HepG2 (cell line): ENCODE results near the gene NID2. TPM values are rescaled to one million over a fixed set of nuclear protein-coding genes. Genes with fewer than 3 reads are reported as not detected.

ENCODE experiments used
- ATAC-seq: fragments of 200-7000 bp; cut with Tn5 transposase; 3 replicates; pipeline ENCODE4 v1.9.1; 2020; ENCODE audit warnings: mild to moderate bottlenecking, moderate library complexity
- BruUV-seq: library from RNA; stranded (reverse); fragments of 400-500 nt; replicated peaks from 2 replicates; lab custom pipeline; 2021; lab: Mats Ljungman, UMichigan
- CTCF ChIA-PET: fragments of 300-600 bp; formaldehyde crosslinking; extraction: SDS; loops from one replicate; lab custom pipeline; 2021; ENCODE audit warnings: low total read pairs, inconsistent platforms, low intra/inter-chr PET ratio; lab: Yijun Ruan, JAX
- POLR2A ChIA-PET: fragments of 350-600 bp; sonication (Branson Sonifier 250); formaldehyde crosslinking; loops from one replicate; lab custom pipeline; 2020; ENCODE audit warnings: antibody characterized with exemption, inconsistent platforms; lab: Yijun Ruan, JAX
- DNase-seq: peaks from one replicate; pipeline ENCODE4 v3.0.0-alpha.2; 2015; ENCODE audit warnings: low spot score
- FAIRE-seq: peaks from 3 replicates; lab custom pipeline; 2011; peaks lifted over from hg19 to GRCh38; lab: Jason Lieb, UNC
- H2AFZ ChIP-seq: one replicate; pipeline ENCODE4 v1.6.1; 2011; ENCODE audit warnings: low read length, inconsistent platforms
- H3K27ac ChIP-seq: fragments of 300-600 bp; 3 replicates; pipeline ENCODE4 v1.8.0; 2011; ENCODE audit warnings: mixed run types, mild to moderate bottlenecking, mixed read lengths, low read length, inconsistent platforms; ENCODE audit not compliant: insufficient read depth; ENCODE audit errors: extremely low read length
- H3K27me3 ChIP-seq, 2 experiments: fragments of 200-600 bp in 1 of 2; 2 replicates in 1 of 2; 3 replicates in 1 of 2; pipeline versions ENCODE4 v1.6.0 to v1.8.0; 2011; ENCODE audit warnings: low read length in 2 of 2, mild to moderate bottlenecking in 2 of 2, moderate library complexity in 2 of 2, inconsistent platforms in 1 of 2; ENCODE audit not compliant: insufficient read depth in 2 of 2, control insufficient read depth in 1 of 2
- H3K36me3 ChIP-seq, 2 experiments: fragments of 200-600 bp in 1 of 2; replicated peaks in 1 of 2; 2 replicates in 1 of 2; 3 replicates in 1 of 2; pipeline versions ENCODE4 v1.5.1 to v1.8.0; 2011; ENCODE audit warnings: low read length in 2 of 2, inconsistent platforms in 1 of 2; ENCODE audit not compliant: insufficient read depth in 2 of 2, control insufficient read depth in 1 of 2
- H3K4me1 ChIP-seq: 2 replicates; pipeline ENCODE4 v1.5.1; 2012; ENCODE audit warnings: low read length, inconsistent platforms; ENCODE audit not compliant: insufficient read depth
- H3K4me2 ChIP-seq: 2 replicates; pipeline ENCODE4 v1.6.0; 2011; ENCODE audit warnings: low read depth, low read length, inconsistent platforms
- H3K4me3 ChIP-seq, 3 experiments: fragments of 200-600 bp in 1 of 3; sonication (generic), shearing (Covaris generic) in 1 of 3; replicated peaks in 1 of 3; 2 replicates each; pipeline ENCODE4 v1.5.1; 2011 to 2016; ENCODE audit warnings: low read length in 3 of 3, inconsistent platforms in 2 of 3, low read depth in 2 of 3, mild to moderate bottlenecking in 2 of 3, control low read depth in 1 of 3, mixed read lengths in 1 of 3; ENCODE audit not compliant: insufficient read depth in 1 of 3
- H3K79me2 ChIP-seq: one replicate; pipeline ENCODE4 v1.6.1; 2011; ENCODE audit warnings: low read length, inconsistent platforms; ENCODE audit not compliant: insufficient read depth
- H3K9ac ChIP-seq: 2 replicates; pipeline ENCODE4 v1.6.0; 2011; ENCODE audit warnings: mild to moderate bottlenecking, low read depth, low read length, inconsistent platforms; ENCODE audit not compliant: insufficient read depth
- H3K9me3 ChIP-seq: 2 replicates; pipeline ENCODE4 v1.5.1; 2012; ENCODE audit warnings: mild to moderate bottlenecking, low read length
- H4K20me1 ChIP-seq: 2 replicates; pipeline ENCODE4 v1.6.0; 2011; ENCODE audit warnings: inconsistent platforms, mild to moderate bottlenecking, low read length, moderate library complexity; ENCODE audit not compliant: insufficient read depth
- EEA1 ChIP-seq: sonication (generic); formaldehyde crosslinking; IDR thresholded peaks from 2 replicates; pipeline ENCODE4 v1.5.1; 2020; ENCODE audit warnings: mild to moderate bottlenecking, missing genetic modification reagents, borderline replicate concordance
- FOSL1 ChIP-seq: sonication (generic); formaldehyde crosslinking; IDR thresholded peaks from 2 replicates; pipeline ENCODE4 v1.9.0; 2021; ENCODE audit warnings: missing genetic modification reagents, borderline replicate concordance
- FOXA3 ChIP-seq: IDR thresholded peaks from 2 replicates; pipeline ENCODE4 v1.6.1; 2016; ENCODE audit warnings: missing genetic modification reagents, missing compliant biosample characterization
- HOXA7 ChIP-seq: sonication (generic); formaldehyde crosslinking; IDR thresholded peaks from 2 replicates; pipeline ENCODE4 v1.8.1; 2022; ENCODE audit warnings: mild to moderate bottlenecking, missing genetic modification reagents, moderate library complexity
- JUNB ChIP-seq: sonication (generic); formaldehyde crosslinking; IDR thresholded peaks from 2 replicates; pipeline ENCODE4 v1.8.0; 2022; ENCODE audit warnings: missing genetic modification reagents, mild to moderate bottlenecking, borderline replicate concordance
- MAFF ChIP-seq: IDR thresholded peaks from 2 replicates; pipeline ENCODE4 v1.6.1; 2011; ENCODE audit warnings: low read depth, low read length, improper control_type of control experiment
- MIXL1 ChIP-seq: IDR thresholded peaks from 2 replicates; pipeline ENCODE4 v1.6.1; 2016
- SMYD3 ChIP-seq: sonication (generic); formaldehyde crosslinking; IDR thresholded peaks from 2 replicates; pipeline ENCODE4 v1.8.1; 2023; ENCODE audit warnings: mild to moderate bottlenecking, missing genetic modification reagents
- SRF ChIP-seq: IDR thresholded peaks from 2 replicates; pipeline ENCODE4 v1.6.1; 2011; ENCODE audit warnings: mild to moderate bottlenecking, low read depth, low read length, moderate library complexity
- ZNF569 ChIP-seq: sonication (generic); formaldehyde crosslinking; IDR thresholded peaks from 2 replicates; pipeline ENCODE4 v1.5.0; 2020; ENCODE audit warnings: mild to moderate bottlenecking, missing genetic modification reagents, moderate library complexity, borderline replicate concordance
- ZNF703 ChIP-seq: sonication (generic); formaldehyde crosslinking; IDR thresholded peaks from 2 replicates; pipeline ENCODE4 v1.5.1; 2020; ENCODE audit warnings: missing genetic modification reagents, mild to moderate bottlenecking, moderate library complexity, borderline replicate concordance
- ZNF746 ChIP-seq: sonication (generic); formaldehyde crosslinking; IDR thresholded peaks from 2 replicates; pipeline ENCODE4 v1.8.0; 2022; ENCODE audit warnings: mild to moderate bottlenecking, missing genetic modification reagents
- ZNF780A ChIP-seq: sonication (generic); formaldehyde crosslinking; IDR thresholded peaks from 2 replicates; pipeline ENCODE4 v1.8.0; 2022; ENCODE audit warnings: mild to moderate bottlenecking, missing genetic modification reagents, moderate library complexity
- WGBS: methylation state at CpG from one replicate; pipeline ENCODE4 v1.1.6; 2017; ENCODE audit warnings: low lambda C conversion rate; 5-methylcytosine and 5-hydroxymethylcytosine counted together
- in situ Hi-C: cut with HindIII; loops from 2 replicates; pipeline ENCODE4 v1.10.0; 2017; ENCODE audit warnings: low pct_unique_long_range_greater_than_20kb; ENCODE audit not compliant: extremely low pct_ligation_motif_present
- intact Hi-C: fragments of 100-400 bp; cut with micrococcal nuclease; formaldehyde crosslinking; loops from one replicate; pipeline ENCODE4 v1.10.0; 2022; ENCODE audit not compliant: unreplicated experiment
- polyA plus RNA-seq, 8 experiments: library from polyadenylated mRNA; depleted of rRNA in 3 of 8; stranded (reverse) in 7 of 8; unstranded in 1 of 8; fragments of >200 nt; fragmentation: Illumina TruSeq in 4 of 8; extraction: Trizol in 4 of 8; gene quantifications; 2 replicates each; pipeline versions ENCODE4 v1.2.1 to v1.2.3, GENCODE V29; 2011 to 2016; ENCODE audit warnings: low read depth in 4 of 8, missing spikeins in 1 of 8, mixed read lengths in 1 of 8; ENCODE audit not compliant: insufficient read depth in 1 of 8
- total RNA-seq, 5 experiments: library from RNA; depleted of rRNA; stranded (reverse); fragments of >200 nt; fragmentation: Illumina TruSeq; extraction: Trizol; gene quantifications; 2 replicates each; pipeline ENCODE4 v1.2.3, GENCODE V29; 2016; ENCODE audit warnings: low read depth in 1 of 5
- TF ChIP-seq, protein P1 (sequence below), 2 experiments: IDR thresholded peaks; 2 replicates each; pipeline ENCODE4 v1.6.1; 2011 to 2012; ENCODE audit warnings: low read length in 2 of 2, borderline replicate concordance in 1 of 2, low read depth in 1 of 2, mild to moderate bottlenecking in 1 of 2, moderate library complexity in 1 of 2

Gene NID2
- total and polyA plus RNA-seq, 2 of the 13 experiments (the other 11 are each of a cell fraction or from before 2014, with no cell fraction given), result 0.11 TPM; not detected in 1

DNA sequence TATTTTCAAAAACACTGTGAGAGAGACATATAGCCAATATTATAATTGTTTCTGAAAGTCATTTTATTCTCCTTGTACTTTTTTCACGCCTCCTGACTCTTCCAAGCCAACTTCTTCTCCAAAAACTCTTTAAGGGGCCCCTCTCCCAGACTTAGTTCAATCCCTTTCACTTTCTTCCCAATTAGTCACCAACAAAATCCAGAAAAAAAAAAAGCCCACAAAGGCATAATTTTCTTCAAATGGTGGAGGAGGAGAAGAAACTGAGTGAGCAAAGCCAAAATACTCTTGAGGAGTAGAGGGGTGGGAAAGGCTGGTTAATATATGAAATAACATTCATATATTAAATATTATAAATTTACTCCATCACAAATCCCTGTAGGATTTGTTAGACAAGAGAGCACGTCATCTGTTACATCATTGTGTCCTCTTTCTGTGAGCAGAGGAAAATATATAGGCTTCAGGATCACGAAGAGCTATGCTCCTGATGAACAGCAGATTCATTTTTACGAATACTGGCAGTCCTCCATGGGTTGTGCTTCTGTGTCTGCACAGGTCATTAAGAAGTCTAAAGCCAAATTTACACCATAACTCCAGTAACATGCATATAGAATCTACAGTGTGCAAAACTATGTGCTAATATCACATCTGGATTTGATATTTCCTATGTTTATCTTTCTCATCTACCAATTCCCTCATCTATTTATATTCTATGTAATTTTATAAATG is 25.9 kb upstream of the NID2 start:
- H3K79me2 ChIP-seq, result no peaks in the 10 kb centered on the region
- no peak for FAIRE-seq
- H4K20me1 ChIP-seq, result no peaks in the 10 kb centered on the region
- no peak for TF ChIP-seq MAFF
- no peak for TF ChIP-seq FOSL1
- TF ChIP-seq EEA1 (CRISPR knock-in tag), result no peak
- TF ChIP-seq, protein P1, sequence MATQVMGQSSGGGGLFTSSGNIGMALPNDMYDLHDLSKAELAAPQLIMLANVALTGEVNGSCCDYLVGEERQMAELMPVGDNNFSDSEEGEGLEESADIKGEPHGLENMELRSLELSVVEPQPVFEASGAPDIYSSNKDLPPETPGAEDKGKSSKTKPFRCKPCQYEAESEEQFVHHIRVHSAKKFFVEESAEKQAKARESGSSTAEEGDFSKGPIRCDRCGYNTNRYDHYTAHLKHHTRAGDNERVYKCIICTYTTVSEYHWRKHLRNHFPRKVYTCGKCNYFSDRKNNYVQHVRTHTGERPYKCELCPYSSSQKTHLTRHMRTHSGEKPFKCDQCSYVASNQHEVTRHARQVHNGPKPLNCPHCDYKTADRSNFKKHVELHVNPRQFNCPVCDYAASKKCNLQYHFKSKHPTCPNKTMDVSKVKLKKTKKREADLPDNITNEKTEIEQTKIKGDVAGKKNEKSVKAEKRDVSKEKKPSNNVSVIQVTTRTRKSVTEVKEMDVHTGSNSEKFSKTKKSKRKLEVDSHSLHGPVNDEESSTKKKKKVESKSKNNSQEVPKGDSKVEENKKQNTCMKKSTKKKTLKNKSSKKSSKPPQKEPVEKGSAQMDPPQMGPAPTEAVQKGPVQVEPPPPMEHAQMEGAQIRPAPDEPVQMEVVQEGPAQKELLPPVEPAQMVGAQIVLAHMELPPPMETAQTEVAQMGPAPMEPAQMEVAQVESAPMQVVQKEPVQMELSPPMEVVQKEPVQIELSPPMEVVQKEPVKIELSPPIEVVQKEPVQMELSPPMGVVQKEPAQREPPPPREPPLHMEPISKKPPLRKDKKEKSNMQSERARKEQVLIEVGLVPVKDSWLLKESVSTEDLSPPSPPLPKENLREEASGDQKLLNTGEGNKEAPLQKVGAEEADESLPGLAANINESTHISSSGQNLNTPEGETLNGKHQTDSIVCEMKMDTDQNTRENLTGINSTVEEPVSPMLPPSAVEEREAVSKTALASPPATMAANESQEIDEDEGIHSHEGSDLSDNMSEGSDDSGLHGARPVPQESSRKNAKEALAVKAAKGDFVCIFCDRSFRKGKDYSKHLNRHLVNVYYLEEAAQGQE (IDR thresholded peaks at IDR 0.05; ENCODE audit: borderline replicate concordance in 1 of 2, low read depth in 1 of 2, low read length in 2 of 2), result no peak
- TF ChIP-seq ZNF703 (CRISPR knock-in tag), result no peak
- no peak for TF ChIP-seq ZNF569
- no peak for TF ChIP-seq SMYD3 (CRISPR knock-in tag)
- no peak for TF ChIP-seq ZNF746
- no peak for TF ChIP-seq MIXL1 (CRISPR knock-in tag)
- no peak for TF ChIP-seq HOXA7 (CRISPR knock-in tag)
- TF ChIP-seq ZNF780A (CRISPR knock-in tag), result no peak
- no peak for TF ChIP-seq SRF
- TF ChIP-seq FOXA3 (CRISPR knock-in tag), result no peak
- no peak for TF ChIP-seq JUNB (CRISPR knock-in tag)
- TF ChIP-seq, all 625 proteins: peak for 0
- no peaks in the 10 kb centered on the region for H3K9me3 ChIP-seq
- ChIA-PET POLR2A (no interaction called here), CTCF (no interaction called here)
- H3K27ac ChIP-seq, result no peak overlapping the region
- DNase-seq (no peak), ATAC-seq (no peak)
- H3K36me3 ChIP-seq, result no peaks in the 10 kb centered on the region
- no peaks in the 10 kb centered on the region for H3K4me1 ChIP-seq
- intact Hi-C loops, result no loop called here
- H3K4me2 ChIP-seq, result no peak overlapping the region
- BruUV-seq, result no TSS peak
- H3K27me3 ChIP-seq, result no peaks in the 10 kb centered on the region; a peak in 1 of 5 replicates
- no peak overlapping the region for H3K9ac ChIP-seq
- H2AFZ ChIP-seq, result no peak overlapping the region
- in situ Hi-C loops, result no loop called here
- H3K4me3 ChIP-seq, result no peak overlapping the region
- WGBS, result 0% methylated on average over 4 of the region's 4 CpGs
